Islet of Langerhans (tissue), 1 donor: ENCODE data around the gene SMOC2.
"Not testable (repeated sequence)": the region's sequence is repeated elsewhere in the genome, so short reads cannot be mapped to it uniquely, and the experiment has no call there.

ENCODE experiments used
- FAIRE-seq: peaks from one replicate; lab custom pipeline; 2011; peaks lifted over from hg19 to GRCh38; lab: Jason Lieb, UNC

SMOC2 gene

DNA sequence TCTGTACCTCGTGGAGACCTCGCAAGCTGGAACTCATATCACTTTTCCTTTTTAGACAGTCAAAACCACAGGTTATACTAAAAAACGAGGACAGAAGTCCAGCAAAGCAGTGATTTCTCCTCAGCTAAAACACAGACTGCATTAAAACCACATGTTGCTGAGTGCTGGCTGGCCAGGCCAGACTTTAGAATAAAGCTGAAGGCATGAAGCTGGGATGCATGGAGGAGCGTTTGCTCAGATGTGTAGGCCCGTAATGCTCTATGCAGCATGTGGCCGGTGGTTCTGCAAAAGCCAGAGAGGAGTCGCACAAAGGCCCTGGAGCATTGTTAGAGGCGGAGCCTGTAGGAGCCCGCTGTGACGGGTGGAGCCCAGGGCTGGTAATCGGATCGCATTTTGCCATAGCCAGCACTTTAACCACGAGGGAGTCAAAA is 83.6 kb downstream of the SMOC2 start:
- FAIRE-seq = no peak

DNA sequence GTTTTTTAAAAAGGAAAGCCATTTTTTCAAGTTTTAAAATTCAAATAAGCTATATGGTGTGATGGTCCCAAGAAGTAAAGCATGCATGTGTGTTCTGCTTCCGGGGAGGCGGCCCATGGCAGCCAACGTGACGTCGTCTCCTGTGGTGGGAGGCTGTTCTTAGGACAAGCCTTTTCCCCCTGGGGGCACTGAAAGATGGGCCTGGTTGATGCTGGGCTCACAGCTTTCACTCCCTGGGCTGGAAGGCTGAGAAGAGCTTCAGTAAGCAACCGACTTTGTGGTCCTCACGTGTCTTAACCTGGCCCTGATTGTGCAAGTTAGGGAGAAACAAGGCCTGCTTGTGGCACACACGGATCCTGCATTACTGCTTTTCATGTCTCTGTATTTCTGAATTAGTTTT is 84.1 kb downstream of the SMOC2 start:
- FAIRE-seq = no peak

DNA sequence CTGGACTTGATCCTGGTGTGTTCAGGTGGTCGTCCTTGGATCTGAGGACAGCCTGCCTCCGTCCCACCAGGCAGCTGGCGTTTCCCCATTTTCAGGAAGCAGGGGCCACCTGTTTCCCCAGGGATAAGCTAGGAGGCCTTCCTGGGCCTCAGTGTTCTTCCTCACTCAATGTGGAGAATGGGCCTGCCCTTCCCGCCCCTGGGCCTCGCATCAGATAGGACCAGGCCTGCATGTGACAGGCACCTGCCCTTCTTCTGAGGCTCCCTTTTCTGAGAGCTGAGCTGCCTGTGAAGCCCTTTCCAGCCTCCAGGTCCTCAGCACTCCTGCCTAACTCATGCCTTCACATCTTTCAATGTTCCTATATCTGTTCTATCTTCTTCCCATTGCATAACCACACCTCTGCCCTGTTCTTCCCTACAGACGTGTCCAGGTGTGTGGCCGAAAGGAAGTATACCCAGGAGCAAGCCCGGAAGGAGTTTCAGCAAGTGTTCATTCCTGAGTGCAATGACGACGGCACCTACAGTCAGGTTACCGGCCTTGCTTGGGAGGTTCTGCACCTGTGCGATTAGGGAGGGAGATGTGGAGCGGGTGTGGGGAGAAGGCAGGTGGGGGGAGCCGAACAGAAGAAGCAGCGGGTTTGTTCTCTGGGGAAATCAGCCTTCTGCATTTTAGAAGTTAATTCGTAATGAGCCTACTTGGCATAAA is 85.1 kb downstream of the SMOC2 start:
- no peak for FAIRE-seq

DNA sequence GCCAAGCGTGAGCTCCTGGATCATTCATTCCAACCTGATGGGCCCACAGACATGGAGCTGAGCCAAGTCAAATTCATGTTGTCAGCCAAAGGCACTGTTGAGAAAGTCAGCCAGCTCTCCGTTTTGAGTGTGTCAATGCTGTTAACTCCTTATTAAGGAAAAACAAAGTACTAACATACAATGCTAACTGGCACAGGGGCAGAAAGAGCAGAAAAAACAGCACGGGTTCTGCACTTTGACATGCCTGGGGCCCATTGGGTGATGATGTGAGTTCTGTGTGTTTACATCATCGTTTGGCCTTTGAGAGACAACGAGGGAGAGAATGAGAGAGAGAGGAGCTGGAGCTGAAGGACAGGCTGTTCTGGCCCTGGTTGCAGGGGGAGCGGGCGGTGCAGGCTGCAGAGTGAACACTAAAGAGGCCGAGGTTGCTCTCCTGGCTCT is 85.9 kb downstream of the SMOC2 start:
- no peak for FAIRE-seq

DNA sequence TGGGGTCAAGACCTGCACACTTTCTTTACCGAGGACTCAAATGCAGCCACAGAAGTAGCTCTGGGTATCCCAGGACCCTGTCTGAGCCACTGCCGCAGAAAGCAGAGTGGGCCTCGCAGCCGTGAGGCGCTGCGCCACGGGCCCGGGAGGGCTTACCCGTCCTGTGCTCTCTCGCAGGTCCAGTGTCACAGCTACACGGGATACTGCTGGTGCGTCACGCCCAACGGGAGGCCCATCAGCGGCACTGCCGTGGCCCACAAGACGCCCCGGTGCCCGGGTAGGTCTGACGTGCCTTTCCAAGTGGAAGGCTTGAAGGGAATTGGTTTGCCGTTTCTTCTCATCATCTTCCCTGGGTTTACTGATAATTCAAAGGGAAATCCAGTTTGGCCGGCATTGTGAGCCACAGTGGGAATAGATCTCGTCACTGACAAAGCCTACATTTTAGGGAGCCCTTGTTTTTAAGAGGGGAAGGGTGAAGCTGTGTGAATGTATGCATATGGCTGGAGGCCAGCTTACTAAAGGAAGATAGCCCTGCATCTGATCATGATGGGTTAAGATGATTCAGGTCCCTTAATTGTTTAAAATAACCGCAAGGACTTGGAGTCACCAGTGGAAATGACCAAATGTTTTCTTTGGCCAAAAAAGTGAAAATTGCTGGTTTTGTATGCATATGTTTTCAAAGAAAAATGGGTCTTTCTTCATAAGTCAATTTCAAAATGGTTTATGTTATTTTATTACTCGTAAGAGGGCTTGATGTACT is 86.6 kb downstream of the SMOC2 start:
- FAIRE-seq = no peak

DNA sequence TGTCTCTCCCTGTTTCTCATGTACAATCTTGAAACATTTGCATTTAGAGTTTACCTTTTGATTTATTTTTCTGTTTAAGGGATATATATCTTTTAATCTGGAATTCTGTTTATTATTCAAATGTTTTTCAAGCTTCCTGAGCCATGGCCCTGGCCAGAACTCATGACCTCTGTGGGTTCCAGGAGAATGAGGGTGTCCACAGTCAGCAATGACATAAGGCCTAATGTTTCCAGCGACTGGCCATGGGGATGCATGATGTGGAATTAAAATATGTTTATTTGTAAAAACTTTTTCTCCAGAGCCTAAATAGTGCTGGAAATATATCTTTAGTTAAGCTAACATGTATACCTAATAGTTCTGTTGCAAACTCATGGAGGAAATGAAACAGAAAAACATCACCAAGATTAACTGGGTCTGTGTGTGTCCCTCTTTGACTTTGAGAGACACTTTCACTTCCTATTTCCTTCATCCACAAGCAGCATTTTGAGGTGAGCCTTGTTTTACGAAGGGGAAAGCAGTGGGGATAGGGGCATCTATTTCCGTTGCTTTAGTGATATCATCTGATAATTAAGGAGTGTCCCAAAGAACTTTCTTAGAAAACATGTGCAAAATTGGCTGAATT is 87.6 kb downstream of the SMOC2 start:
- FAIRE-seq = no peak

DNA sequence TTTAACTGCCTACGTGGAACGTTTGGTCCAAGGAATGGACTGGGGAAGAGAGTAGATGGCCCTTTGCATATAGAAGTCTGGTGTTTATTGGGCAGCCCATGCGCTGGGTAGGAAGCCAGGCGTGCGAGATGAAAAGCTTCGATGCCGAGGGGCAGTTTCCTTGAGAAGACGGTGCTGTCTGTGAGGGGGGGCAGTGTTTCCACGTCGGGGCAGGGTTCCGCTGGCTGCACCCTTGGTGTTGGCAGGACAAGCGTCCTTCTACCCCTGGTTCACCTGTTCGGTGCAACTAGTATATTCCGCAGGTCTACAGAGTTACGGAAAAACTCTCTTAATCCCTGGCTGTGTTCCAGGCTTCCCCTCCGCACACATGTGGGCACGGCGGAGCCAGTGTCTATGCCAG is 88.2 kb downstream of the SMOC2 start:
- FAIRE-seq = no peak

DNA sequence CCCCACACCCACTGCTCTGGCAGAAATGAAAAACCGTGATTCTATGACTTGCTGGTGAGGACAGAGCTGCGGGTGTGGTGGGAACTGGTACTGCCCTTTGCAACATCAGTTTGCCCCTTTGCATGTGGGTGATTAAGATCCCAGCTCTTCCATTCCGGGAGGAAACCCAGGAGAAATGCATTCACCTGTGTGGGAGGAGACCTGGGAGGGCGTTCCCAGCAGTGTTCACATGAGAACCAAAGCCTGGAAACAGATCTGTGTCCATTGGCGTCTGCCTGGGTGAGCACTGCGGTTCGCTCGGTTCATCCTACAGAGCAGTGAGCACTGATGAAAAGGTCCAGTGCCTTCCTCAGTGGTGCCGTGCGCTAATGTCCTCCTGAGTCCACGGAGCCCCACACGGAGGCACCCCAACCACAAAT is 89.7 kb downstream of the SMOC2 start:
- no peak for FAIRE-seq

DNA sequence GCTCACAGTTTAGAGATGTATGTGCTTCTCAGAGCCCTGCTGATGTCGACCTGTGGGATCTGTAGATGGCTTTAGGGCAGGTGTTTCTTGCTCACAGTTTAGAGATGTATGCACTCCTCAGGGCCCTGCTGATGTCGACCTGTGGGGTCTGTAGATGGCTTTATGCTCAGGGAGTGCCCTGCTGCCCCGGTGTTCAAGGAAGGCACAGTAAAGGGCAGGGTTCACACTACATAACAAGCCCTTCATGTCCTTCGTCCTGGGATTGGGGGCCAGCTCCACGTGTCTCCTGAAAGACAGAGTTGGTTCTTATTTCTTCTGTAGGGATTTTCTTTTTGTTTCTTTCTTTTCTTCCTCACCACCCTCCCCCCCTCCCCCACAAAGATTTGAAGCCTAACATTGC is 91.1 kb downstream of the SMOC2 start:
- FAIRE-seq = no peak

DNA sequence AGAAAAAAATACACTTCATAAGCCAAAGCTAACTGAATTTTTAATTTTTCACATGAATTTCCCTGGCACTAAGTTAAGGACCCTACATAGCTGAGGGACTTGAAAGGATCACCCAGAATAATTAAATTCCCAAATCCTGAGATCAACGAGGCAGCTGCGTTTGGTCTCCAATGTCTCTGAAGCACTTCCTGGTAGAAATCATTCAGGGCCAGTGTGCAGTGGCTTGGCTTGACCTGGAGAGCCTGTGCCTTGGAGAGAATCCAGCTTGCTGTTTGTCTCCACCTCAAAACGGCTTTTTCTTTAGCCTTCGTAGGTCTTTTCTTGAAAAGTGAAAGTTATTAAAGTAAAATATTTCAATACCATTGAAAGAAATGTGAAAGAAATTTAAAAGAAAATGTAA is 92.4 kb downstream of the SMOC2 start:
- no peak for FAIRE-seq

DNA sequence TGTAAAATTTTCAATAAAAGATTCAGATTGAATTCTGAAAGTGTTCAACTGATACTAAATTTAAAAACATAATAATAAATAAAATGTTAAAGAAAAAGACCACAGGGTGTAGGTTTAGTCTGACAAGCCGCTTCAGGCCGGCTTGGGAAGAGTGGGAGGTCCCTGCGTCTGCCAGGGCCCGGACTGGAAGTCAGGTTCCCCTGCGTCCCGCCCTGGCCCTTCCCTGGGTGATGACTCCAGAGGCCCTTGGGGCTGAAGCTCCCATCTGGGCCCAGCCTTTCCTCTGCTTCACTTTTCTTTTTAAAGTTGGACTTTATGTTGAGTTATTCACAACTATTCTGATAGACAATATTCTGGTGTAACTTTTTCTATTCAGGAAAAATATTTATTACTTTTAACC is 93.3 kb downstream of the SMOC2 start:
- no peak for FAIRE-seq

DNA sequence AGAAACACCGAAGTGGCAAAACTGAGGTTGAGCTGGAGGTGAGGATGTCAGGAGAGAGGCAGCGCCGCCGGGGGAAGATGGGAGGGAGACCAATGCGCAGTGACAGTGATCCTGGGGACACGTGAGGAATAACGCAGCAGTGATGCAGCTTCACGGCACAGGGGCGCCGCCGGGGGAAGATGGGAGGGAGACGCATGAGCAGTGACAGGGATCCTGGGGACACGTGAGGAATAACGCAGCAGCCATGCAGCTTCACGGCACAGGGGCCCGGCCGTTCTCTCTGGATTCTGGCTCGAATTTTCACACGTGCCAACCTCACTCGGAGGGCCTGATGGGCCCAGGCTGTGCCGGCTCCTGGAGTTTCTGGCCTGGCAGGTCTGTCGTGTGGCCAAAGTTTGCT is 94.7 kb downstream of the SMOC2 start:
- no peak for FAIRE-seq

DNA sequence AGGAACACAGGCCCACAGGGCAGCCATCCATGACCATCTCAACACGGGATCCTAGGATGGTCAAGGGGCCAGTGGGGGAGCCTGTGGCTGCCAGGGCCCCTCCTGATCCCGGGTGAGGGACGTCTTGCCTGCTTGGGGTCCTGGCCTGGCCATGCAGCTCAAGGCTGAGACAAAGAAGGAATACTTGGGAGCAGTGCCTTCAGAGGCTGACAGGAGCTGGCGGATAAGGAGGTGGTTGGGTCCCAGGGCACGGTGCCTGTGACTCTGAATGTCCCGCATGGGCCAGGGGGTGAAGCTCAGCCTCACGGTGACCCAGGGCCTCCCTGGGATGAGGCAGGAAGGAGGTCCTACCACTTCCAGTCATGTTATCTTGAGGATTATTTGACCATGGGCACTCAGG is 95.2 kb downstream of the SMOC2 start:
- no peak for FAIRE-seq

DNA sequence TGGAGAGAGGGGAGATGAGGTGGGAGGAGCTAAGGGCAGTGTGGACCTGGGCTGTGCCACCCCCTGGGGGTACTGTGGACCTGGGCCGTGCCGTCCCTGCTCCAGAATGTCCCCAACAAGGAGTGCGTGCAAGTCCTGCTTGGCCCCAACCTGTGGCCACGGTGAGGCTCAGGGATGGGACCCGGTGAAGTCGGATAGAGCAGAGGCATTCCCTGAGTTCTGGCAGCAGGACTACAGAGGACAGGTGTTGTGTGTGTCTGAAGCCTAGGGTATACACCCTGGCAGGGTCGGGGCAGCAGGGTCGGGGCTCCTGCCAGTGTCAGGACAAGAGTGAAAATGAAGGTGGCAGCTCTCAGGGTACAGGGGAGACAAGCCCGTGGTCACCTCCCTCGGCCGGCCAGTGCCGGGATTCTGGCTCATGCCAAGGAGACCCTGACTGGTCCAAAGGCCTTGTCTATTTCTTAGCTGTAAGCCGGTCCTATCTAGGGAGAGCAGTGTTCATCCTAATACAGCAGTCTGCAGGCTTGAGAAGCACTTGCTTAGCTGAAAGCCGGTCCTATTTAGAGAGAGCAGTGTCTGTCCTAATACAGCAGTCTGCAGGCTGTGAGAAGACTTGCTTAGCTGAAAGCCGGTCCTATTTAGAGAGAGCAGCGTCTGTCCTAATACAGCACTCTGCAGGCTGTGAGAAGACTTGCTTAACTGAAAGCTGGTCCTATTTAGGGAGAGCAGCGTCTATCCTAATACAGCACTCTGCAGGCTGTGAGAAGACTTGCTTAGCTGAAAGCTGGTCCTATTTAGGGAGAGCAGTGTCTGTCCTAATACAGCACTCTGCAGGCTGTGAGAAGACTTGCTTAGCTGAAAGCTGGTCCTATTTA is 95.9 kb downstream of the SMOC2 start:
- FAIRE-seq = no peak

DNA sequence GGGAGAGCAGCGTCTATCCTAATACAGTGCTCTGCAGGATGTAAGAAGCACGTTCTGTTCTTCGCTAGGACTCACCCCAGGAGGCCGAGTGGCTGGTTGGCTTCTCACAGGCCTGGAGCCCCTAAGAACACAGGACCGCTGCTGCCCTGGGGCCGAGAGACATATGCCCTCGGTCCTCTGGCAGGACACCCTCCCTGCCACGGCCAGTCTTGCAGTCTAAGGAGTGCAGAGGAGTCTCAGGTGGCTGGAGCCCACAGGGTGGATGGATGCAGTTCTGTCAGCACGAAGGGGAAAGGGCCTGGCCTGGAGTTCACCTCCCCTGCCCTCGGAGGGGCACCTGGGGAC is 96.5 kb downstream of the SMOC2 start:
- no peak for FAIRE-seq

DNA sequence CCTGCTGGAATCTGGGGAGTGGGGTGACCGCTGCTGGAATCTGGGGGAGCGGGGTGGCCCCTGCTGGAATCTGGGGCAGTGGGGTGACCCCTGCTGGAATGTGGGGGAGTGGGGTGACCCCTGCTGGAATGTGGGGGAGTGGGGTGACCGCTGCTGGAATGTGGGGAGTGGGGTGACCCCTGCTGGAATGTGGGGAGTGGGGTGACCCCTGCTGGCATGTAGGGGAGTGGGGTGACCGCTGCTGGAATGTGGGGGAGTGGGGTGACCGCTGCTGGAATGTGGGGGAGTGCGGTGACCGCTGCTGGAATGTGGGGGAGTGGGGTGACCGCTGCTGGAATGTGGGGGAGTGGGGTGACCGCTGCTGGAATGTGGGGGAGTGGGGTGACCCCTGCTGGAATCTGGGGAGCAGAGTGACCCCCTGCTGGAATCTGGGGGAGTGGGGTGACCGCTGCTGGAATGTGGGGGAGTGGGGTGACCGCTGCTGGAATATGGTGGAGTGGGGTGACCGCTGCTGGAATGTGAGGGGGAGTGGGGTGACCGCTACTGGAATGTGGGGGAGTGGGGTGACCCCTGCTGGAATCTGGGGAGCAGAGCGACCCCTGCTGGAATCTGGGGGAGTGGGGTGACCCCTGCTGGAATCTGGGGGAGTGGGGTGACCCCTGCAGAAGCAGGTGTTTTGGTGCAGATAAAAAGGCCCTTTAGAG is 97.4 kb downstream of the SMOC2 start:
- FAIRE-seq = not testable (repeated sequence)

DNA sequence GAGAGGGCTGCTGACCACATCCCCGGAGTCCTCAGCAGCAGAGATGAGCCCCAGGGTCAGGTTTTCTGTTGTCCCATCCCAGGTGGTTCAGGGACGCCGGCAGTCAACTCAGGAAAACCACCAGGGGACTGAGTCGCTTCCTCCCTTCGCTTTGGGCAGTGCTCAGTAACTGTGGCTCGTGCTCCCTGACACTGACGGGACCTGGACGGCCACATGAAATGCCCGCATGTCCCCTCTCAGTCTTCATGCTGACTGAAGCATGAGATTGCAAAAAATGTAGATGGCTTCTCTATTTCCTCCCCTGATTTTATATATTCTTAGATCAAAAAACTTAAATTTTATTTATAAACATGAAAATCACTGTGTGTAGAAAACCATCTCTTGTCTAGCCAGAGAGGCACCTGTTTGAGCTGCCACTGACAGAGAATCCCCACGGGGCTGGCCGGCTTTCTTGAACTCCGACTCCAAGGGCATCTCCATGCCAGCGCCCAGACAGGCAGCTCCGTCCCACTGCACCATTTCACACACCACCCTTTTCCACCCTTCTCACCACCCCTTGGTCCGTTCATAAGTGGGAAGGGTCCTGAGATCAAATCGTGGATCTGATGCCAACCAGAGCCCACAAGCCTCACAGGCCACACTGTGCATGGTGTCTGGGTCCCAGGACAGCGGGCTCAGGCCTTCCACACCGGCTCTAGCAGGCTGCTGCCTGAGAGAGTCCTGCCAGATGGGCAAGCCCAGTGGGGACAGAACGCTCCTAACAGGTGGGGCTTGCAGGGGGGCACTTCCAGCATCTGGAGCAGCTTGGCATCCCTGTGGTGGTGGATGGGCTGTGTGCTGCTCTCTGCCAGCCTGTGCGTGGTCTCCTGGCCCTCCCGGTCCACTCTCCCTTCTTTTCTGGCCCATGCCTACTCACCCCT is 98.2 kb downstream of the SMOC2 start:
- no peak for FAIRE-seq

DNA sequence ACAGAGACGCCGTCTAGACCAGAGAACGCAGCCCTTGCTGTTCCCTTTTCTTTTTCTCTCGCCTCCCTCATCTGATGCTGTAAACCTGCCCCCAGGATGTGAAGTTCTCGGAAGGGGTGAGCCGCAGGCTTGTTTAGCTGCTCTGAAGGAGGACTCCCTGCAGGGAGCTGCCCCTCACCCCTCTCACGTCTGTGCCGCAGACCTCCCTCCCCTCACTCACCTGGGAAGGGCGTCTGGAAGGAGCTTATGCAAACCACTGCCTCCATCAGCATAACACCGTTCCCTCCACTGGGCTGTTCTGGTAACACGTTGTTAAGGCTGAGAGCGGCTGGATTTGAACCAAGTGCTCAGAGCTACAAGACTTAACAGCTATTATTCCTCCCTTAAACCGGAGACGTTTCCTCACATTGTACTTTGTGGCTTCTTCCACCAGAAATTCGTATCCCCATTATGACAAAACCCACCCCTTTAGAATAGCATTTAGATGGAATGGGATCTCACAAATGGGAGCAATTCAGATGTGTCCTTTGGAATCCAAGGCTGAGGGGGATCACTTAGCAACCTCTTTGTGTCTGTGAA is 99.8 kb downstream of the SMOC2 start:
- FAIRE-seq = no peak

DNA sequence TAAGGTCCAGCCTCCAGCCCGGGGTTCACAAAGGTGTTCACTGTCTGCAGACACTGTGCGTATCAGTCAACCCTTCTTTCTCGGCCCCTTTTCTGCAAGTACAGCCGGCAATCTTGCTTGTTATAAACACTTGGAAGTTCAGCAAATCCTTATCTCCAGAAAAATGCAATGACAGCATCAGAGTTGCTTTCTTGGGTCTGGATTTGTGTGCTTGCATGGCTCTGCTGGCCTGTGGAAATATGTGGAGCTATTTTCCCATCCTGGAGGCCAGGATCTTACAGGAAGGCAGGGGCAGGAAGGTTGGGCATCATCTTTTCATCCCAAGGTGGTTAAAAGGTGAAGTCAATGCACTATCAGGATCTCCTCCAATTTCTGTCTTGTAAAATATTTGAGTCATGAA is 100.3 kb downstream of the SMOC2 start:
- no peak for FAIRE-seq

DNA sequence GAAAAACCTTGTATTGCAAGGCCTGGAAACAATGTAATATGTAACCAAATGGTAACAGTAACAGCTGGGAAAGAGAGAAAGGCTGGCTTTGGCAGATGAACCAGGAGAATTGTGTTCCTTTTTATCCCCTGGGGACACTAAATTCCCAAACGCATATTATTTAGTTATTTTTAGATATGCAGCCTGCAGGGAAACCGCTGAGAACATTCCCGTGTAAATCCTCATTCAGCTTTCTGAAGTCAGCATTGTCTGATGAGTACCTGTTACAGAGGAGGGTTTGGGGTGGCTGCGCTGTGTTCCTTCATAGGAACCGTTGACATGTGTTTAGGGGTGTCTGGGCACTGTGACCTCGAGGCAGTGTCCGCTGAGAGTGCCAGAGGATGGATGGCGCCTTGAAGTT is 101.3 kb downstream of the SMOC2 start:
- no peak for FAIRE-seq

DNA sequence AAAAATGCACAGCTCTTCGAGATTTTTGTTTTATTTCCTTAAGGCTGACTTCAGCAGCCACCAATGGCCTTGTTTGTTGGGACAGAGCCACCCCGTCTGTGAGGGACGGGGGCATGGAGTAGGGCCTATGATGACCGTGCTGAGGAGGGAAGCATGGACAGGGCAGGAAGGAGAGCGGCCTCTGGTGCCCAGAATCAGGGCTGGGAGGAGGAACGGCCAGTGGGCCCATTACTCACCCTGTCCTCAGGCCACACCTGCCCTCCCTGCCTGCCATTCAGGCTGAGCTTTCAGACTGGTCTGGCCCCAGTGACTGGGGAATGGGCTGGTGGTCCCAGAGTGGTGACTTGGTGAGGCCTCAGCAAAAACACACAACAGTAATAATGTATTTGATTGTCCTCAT is 104.4 kb downstream of the SMOC2 start:
- no peak for FAIRE-seq
